ENCODE measurements around the gene CXADR. TPM values are rescaled to one million over a fixed set of nuclear protein-coding genes. Genes with fewer than 3 reads are reported as not detected.

The CXADR gene
- total RNA-seq, 1 donor: 2.0 TPM

DNA sequence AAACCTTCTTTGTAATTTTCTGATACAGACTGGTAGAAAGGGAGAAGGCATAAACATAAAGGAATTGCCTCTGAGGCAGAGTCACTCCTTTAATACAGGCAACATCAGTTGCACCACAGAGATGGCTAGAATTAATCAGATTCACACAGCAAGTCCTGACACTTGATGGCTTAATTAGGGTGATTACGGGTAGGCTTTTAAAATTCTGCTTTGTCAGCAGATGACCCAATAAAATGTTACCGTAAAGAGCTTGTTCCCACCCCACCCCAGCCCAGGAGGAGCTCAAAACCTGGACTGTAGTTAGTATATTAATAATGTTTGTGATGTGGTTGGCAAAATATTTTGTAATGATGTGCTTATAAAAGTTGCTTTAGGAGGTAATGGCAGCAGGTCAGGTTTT, 109.2 kb downstream of the CXADR start:
- H3K4me3 ChIP-seq (ENCODE audit: low read depth, low read length): no peak overlapping the region
- no peak for DNase-seq (ENCODE audit: low read depth)
- TF ChIP-seq, protein P1, sequence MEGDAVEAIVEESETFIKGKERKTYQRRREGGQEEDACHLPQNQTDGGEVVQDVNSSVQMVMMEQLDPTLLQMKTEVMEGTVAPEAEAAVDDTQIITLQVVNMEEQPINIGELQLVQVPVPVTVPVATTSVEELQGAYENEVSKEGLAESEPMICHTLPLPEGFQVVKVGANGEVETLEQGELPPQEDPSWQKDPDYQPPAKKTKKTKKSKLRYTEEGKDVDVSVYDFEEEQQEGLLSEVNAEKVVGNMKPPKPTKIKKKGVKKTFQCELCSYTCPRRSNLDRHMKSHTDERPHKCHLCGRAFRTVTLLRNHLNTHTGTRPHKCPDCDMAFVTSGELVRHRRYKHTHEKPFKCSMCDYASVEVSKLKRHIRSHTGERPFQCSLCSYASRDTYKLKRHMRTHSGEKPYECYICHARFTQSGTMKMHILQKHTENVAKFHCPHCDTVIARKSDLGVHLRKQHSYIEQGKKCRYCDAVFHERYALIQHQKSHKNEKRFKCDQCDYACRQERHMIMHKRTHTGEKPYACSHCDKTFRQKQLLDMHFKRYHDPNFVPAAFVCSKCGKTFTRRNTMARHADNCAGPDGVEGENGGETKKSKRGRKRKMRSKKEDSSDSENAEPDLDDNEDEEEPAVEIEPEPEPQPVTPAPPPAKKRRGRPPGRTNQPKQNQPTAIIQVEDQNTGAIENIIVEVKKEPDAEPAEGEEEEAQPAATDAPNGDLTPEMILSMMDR (IDR thresholded peaks at IDR 0.05; ENCODE audit: insufficient read depth, low read length): no peak

GRCh38 chr21:17631195-17631594, 118.4 kb downstream of the CXADR start:
- TF ChIP-seq, protein P1 (IDR thresholded peaks at IDR 0.05; ENCODE audit: insufficient read depth, low read length): no peak

GRCh38 chr21:17636711-17637110, 123.9 kb downstream of the CXADR start:
- no peak overlapping the region for H3K4me3 ChIP-seq (ENCODE audit: low read depth, low read length)
- TF ChIP-seq, protein P1 (IDR thresholded peaks at IDR 0.05; ENCODE audit: insufficient read depth, low read length): no peak
- no peak for DNase-seq (ENCODE audit: low read depth)

More at GRCh38 chr21:17631195-17631594, 118.4 kb downstream of the CXADR start:
- no peak for DNase-seq (ENCODE audit: low read depth)
- no peak overlapping the region for H3K4me3 ChIP-seq (ENCODE audit: low read depth, low read length)

DNA sequence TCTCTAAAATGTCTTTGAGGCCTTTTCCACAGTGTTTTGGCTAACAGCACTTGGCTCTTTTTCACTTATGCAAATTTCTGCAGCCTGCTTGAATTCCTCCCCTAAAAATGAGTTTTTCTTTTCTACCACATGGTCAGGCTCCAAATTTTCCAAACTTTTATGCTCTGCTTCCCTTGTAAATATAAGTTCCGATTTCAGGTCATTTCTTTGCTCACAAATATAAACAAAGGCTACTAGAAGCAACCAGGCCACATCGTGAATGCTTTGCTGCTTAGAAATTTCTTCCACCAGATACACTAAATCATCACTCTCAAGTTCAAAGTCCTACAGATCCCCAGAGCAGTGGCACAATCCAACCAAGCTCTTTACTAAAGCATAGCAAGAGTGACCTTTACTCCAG, 128.0 kb downstream of the CXADR start:
- DNase-seq (ENCODE audit: low read depth): no peak
- TF ChIP-seq, protein P1 (IDR thresholded peaks at IDR 0.05; ENCODE audit: insufficient read depth, low read length): no peak
- H3K4me3 ChIP-seq (ENCODE audit: low read depth, low read length): no peak overlapping the region

Small RNA genes lying within 50 kb of the gene (small RNA-seq; reads per million reads assigned to genes)
- gene RF00019 (not detected), gene RN7SL163P (not detected), gene RPL39P40 (not detected)

Other genes starting within 250 kb of the CXADR start
- 43.7 and 122 TPM in 2 replicates for gene BTG3, start 99.9 kb downstream of the CXADR start, total RNA-seq (ENCODE audit: low replicate concordance)

Measured in fibroblast of the aortic adventitia (primary cell).